ENCODE data around the gene ZFPM1. TPM values are rescaled to one million over a fixed set of nuclear protein-coding genes. Genes with fewer than 3 reads are reported as not detected.

Gene ZFPM1
- total RNA-seq, 1 donor from 2014 or later, result 0.79 TPM

- TF ChIP-seq, protein P1, sequence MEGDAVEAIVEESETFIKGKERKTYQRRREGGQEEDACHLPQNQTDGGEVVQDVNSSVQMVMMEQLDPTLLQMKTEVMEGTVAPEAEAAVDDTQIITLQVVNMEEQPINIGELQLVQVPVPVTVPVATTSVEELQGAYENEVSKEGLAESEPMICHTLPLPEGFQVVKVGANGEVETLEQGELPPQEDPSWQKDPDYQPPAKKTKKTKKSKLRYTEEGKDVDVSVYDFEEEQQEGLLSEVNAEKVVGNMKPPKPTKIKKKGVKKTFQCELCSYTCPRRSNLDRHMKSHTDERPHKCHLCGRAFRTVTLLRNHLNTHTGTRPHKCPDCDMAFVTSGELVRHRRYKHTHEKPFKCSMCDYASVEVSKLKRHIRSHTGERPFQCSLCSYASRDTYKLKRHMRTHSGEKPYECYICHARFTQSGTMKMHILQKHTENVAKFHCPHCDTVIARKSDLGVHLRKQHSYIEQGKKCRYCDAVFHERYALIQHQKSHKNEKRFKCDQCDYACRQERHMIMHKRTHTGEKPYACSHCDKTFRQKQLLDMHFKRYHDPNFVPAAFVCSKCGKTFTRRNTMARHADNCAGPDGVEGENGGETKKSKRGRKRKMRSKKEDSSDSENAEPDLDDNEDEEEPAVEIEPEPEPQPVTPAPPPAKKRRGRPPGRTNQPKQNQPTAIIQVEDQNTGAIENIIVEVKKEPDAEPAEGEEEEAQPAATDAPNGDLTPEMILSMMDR (IDR thresholded peaks at IDR 0.05; ENCODE audit: insufficient read depth, low read length, severe bottlenecking), result no peak
- Histone ChIP-seq H3K27me3 (ENCODE audit: control insufficient read depth, insufficient read depth, low read length) (peaks cover 1% of the 10 kb centered on the region), H3K36me3 (ENCODE audit: control insufficient read depth, insufficient read depth, low read length) (no peaks in the 10 kb centered on the region), H3K4me3 (ENCODE audit: low read depth, low read length) (no peak overlapping the region)
- DNase-seq (ENCODE audit: low read depth) (no peak), FAIRE-seq (no peak)
Observed at GRCh38 chr16:88436796-88437195, 16.3 kb upstream of the ZFPM1 start.

- Histone ChIP-seq H3K27me3 (ENCODE audit: control insufficient read depth, insufficient read depth, low read length) (peaks cover 1% of the 10 kb centered on the region), H3K36me3 (ENCODE audit: control insufficient read depth, insufficient read depth, low read length) (no peaks in the 10 kb centered on the region), H3K4me3 (ENCODE audit: low read depth, low read length) (no peak overlapping the region)
- TF ChIP-seq, protein P1 (IDR thresholded peaks at IDR 0.05; ENCODE audit: insufficient read depth, low read length, severe bottlenecking), result peak; percentile 95
- DNase-seq (ENCODE audit: low read depth) (peak; percentile 8), FAIRE-seq (no peak)
Observed at GRCh38 chr16:88437367-88437964, 15.6 kb upstream of the ZFPM1 start.

DNA sequence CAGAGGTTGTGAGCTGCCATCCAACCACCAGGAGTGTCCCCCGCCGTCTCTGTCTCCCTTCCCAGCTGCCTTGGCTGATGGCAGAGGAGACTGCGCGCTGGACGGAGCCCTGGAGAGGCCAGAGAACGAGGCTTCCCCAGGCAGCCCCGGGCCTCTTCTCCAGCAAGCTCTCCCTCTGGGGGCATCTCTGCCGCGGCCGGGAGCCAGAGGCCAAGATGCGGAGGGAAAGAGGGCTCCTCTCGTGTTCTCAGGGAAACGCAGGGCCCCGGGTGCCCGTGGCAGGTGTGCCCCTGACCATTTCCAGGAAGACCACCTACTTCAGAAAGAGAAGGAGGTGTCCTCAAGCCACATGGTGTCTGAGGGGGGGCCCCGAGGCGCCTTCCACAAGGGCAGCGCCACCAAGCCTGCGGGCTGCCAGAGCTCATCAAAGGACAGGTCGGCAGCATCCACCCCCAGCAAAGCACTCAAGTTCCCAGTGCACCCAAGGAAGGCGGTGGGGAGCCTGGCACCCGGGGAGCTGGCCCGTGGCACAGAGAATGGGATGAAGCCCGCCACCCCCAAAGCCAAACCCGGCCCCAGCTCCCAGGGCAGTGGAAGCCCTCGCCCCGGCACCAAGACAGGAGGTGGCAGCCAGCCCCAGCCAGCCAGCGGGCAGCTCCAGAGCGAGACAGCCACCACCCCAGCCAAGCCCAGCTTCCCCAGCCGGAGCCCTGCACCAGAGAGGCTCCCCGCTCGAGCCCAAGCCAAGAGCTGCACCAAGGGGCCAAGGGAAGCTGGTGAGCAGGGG is 14.8 kb upstream of the ZFPM1 start:
- Histone ChIP-seq H3K4me3 (ENCODE audit: low read depth, low read length) (no peak overlapping the region), H3K36me3 (ENCODE audit: control insufficient read depth, insufficient read depth, low read length) (no peaks in the 10 kb centered on the region), H3K27me3 (ENCODE audit: control insufficient read depth, insufficient read depth, low read length) (peaks cover 1% of the 10 kb centered on the region)
- DNase-seq (ENCODE audit: low read depth) (no peak), FAIRE-seq (no peak)
- TF ChIP-seq, protein P1 (IDR thresholded peaks at IDR 0.05; ENCODE audit: insufficient read depth, low read length, severe bottlenecking), result no peak

- Histone ChIP-seq H3K27me3 (ENCODE audit: control insufficient read depth, insufficient read depth, low read length) (peaks cover 1% of the 10 kb centered on the region), H3K4me3 (ENCODE audit: low read depth, low read length) (no peak overlapping the region), H3K36me3 (ENCODE audit: control insufficient read depth, insufficient read depth, low read length) (no peaks in the 10 kb centered on the region)
- TF ChIP-seq, protein P1 (IDR thresholded peaks at IDR 0.05; ENCODE audit: insufficient read depth, low read length, severe bottlenecking), result no peak
- FAIRE-seq (no peak), DNase-seq (ENCODE audit: low read depth) (no peak)
Observed at GRCh38 chr16:88439016-88439415, 14.1 kb upstream of the ZFPM1 start.

DNA sequence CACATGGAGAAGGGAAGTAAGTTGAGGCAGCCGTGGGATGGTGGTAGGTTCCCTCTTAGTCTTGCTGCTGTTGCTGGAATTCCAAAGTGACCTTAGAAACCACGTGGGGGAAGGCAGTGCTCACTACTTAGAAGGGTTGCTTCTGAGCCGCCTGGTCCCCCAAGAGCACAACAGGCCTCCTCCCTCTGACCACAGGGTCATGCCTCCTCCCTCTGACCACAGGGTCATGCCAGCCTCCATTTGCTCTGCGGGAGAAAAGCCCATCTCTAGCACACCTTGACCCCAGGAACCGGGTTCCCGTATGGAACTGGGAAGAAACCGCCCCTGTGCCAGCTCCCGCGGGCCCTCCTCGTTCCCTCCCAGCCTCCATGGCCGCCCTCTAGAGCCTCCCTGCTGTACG is 13.4 kb upstream of the ZFPM1 start:
- H3K4me3 ChIP-seq (ENCODE audit: low read depth, low read length), result no peak overlapping the region
- FAIRE-seq, result no peak
- H3K36me3 ChIP-seq (ENCODE audit: control insufficient read depth, insufficient read depth, low read length), result no peaks in the 10 kb centered on the region
- TF ChIP-seq, protein P1 (IDR thresholded peaks at IDR 0.05; ENCODE audit: insufficient read depth, low read length, severe bottlenecking), result no peak
- no peak for DNase-seq (ENCODE audit: low read depth)
- peaks cover 2% of the 10 kb centered on the region for H3K27me3 ChIP-seq (ENCODE audit: control insufficient read depth, insufficient read depth, low read length)

Data from bronchial epithelial cell (primary cell).